Vagina (tissue), 2 donors: Measurements from ENCODE around the gene USH1C. TPM values are rescaled to one million over a fixed set of nuclear protein-coding genes. Genes with fewer than 3 reads are reported as not detected.

Experiments used
- DNase-seq, 2 donors: peaks; one replicate each; pipeline ENCODE4 v3.0.0-alpha.2; 2017; ENCODE audit errors: extremely low spot score in 2 of 2
- H3K27ac ChIP-seq: fragments of 200-600 bp; sonication (generic); one replicate; pipeline ENCODE4 v1.5.1; 2019
- H3K27me3 ChIP-seq: fragments of 200-600 bp; sonication (generic); one replicate; pipeline ENCODE4 v1.5.1; 2019
- H3K36me3 ChIP-seq, 2 donors: fragments of 200-600 bp; sonication (generic); one replicate each; pipeline ENCODE4 v1.5.1; 2017 to 2019
- H3K4me1 ChIP-seq: fragments of 200-600 bp; sonication (generic); one replicate; pipeline ENCODE4 v1.5.1; 2019
- H3K4me3 ChIP-seq, 2 donors: fragments of 200-600 bp; sonication (generic); 1 replicate in 1 of 2; 2 replicates in 1 of 2; pipeline ENCODE4 v1.5.1; 2016 to 2019
- H3K9me3 ChIP-seq: fragments of 200-600 bp; sonication (generic); one replicate; pipeline ENCODE4 v1.5.1; 2019
- POLR2A ChIP-seq, 2 donors: fragments of 450-650 bp; IDR thresholded peaks; one replicate each; pipeline ENCODE4 v1.6.1; 2017; ENCODE audit warnings: antibody characterized with exemption in 2 of 2, mild to moderate bottlenecking in 2 of 2, moderate library complexity in 2 of 2
- POLR2AphosphoS5 ChIP-seq, 2 donors: sonication (generic); formaldehyde crosslinking; IDR thresholded peaks; one replicate each; pipeline ENCODE4 v1.9.0; 2017; ENCODE audit warnings: antibody characterized with exemption in 2 of 2, mild to moderate bottlenecking in 2 of 2, low read depth in 1 of 2; ENCODE audit not compliant: insufficient read depth in 1 of 2
- intact Hi-C: fragments of 100-400 bp; cut with DNase I; formaldehyde crosslinking; loops from one replicate; pipeline ENCODE4 v1.15.1; 2023
- total RNA-seq: library from RNA; depleted of rRNA; stranded (reverse); fragments of >200 nt; gene quantifications from one replicate; pipeline ENCODE4 v1.2.3, GENCODE V29; 2016
- TF ChIP-seq, protein P1 (sequence below), 3 experiments: fragments of 450-650 bp in 2 of 3; fragments of 200-600 bp in 1 of 3; sonication (generic) in 1 of 3; IDR thresholded peaks; one replicate each; pipeline ENCODE4 v1.5.1; 2017 to 2019; ENCODE audit warnings: antibody characterized with exemption in 3 of 3, mild to moderate bottlenecking in 2 of 3, moderate library complexity in 2 of 3

The USH1C gene
- total RNA-seq, 1 donor from 2014 or later = not detected

DNA sequence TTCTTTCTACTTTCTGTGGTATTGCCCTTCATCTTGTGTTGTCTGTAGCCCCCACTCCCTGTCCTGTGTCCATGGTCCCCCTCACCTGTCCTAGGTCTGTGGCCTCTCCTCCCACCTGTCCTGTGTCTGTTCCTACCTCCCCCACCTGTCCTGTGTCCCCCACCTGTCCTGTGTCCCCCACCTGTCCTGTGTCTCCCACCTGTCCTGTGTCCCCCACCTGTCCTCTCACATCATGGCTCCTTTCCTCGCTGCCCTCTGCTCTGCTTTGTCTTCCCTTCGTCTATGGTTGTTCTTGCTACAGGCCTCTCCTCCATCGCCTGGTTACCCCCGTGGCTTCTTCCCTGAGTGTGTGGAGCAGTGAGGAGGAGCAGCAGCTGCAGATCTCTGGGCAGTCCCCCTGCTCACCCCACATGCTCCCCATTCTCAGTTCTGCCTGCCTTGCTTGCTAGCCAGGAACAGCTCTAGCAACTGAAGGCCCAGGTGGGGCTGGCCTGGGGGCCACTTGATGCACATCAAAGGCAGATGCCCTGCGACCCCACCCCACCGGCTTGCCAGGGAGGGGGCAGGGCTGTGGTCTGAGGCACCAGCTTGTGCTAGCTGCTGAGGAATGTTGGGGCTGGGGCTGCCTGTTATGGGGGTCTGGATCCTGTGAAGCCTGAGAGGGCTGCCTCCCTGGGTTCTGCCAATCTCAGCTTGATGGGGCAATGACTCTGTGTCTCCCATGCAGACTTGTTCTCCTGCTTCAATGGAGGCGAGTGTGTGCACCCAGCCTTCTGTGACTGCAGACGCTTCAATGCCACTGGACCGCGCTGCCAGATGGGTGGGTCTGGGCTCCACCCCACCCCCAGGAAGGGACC lies 8.4 kb upstream of the USH1C start:
- Histone ChIP-seq H3K36me3 (no peaks in the 10 kb centered on the region), H3K9me3 (no peaks in the 10 kb centered on the region), H3K27me3 (no peaks in the 10 kb centered on the region), H3K27ac (no peak overlapping the region), H3K4me3 (no peak overlapping the region), H3K4me1 (no peaks in the 10 kb centered on the region)
- no peak for DNase-seq
- intact Hi-C loops = no loop called here
- TF ChIP-seq, protein P1, sequence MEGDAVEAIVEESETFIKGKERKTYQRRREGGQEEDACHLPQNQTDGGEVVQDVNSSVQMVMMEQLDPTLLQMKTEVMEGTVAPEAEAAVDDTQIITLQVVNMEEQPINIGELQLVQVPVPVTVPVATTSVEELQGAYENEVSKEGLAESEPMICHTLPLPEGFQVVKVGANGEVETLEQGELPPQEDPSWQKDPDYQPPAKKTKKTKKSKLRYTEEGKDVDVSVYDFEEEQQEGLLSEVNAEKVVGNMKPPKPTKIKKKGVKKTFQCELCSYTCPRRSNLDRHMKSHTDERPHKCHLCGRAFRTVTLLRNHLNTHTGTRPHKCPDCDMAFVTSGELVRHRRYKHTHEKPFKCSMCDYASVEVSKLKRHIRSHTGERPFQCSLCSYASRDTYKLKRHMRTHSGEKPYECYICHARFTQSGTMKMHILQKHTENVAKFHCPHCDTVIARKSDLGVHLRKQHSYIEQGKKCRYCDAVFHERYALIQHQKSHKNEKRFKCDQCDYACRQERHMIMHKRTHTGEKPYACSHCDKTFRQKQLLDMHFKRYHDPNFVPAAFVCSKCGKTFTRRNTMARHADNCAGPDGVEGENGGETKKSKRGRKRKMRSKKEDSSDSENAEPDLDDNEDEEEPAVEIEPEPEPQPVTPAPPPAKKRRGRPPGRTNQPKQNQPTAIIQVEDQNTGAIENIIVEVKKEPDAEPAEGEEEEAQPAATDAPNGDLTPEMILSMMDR (IDR thresholded peaks at IDR 0.05) = no peak
- TF ChIP-seq POLR2A (IDR thresholded peaks at IDR 0.05) (no peak), POLR2AphosphoS5 (IDR thresholded peaks at IDR 0.05; ENCODE audit: insufficient read depth in 1 of 2, low read depth in 1 of 2) (no peak)

DNA sequence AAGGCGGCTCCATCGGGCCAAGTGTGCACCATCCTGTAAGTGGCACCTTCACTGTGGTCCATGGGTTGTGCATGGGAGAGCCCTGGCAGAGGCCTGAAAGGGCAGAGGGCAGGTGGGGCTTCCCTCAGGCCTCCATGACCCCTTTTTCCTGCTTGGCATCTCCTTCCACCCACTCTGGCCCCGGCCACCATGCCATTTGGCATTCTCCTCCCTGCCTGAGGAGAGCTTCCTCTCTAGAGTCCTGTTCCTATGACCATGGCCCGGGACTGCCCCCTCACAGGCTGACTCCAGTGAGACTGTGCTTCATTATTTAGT lies 7.8 kb upstream of the USH1C start:
- DNase-seq = no peak
- Histone ChIP-seq H3K27ac (no peak overlapping the region), H3K36me3 (no peaks in the 10 kb centered on the region), H3K27me3 (no peaks in the 10 kb centered on the region), H3K4me1 (no peaks in the 10 kb centered on the region), H3K9me3 (no peaks in the 10 kb centered on the region), H3K4me3 (no peak overlapping the region)
- no peak for TF ChIP-seq POLR2A (IDR thresholded peaks at IDR 0.05)
- TF ChIP-seq POLR2AphosphoS5 (IDR thresholded peaks at IDR 0.05; ENCODE audit: insufficient read depth in 1 of 2, low read depth in 1 of 2) = no peak
- TF ChIP-seq, protein P1 (IDR thresholded peaks at IDR 0.05) = no peak
- intact Hi-C loops = no loop called here

DNA sequence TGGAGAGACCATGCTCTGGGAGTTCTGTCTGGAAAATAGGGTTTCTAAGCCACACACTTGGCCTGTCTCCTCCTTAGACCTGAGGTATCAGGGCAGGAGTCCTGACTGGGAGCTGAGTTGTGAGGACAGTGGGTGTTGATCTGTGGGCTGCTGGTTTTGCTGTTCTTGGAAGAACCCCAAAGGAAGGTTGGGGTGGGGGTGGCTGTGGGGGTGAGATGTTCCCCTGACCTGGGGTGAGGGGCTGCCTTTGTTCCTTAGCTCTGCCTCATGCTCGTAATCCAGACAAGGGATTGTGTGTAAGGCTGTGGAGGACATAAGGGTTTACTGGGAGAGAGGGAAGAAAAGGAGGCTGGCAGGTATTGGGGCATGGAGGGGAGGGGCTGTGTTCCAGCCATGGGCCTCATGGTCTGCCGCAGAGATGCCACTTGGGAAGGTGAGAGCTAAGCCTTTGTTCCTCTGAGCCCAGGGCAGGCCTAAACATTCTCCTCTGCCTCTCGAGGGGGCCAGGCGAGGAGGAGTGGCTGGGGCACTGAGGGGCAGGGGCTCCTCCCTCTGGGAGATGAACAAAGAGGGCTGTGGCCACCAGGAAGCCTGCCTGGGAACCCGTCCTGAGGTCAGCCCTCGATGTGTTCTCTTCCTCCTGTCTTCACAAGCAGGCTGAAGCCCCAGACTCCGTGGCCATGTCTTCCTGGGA lies 7.3 kb upstream of the USH1C start:
- H3K27ac ChIP-seq = no peak overlapping the region
- no peaks in the 10 kb centered on the region for H3K4me1 ChIP-seq
- no peak for TF ChIP-seq POLR2AphosphoS5 (IDR thresholded peaks at IDR 0.05; ENCODE audit: insufficient read depth in 1 of 2, low read depth in 1 of 2)
- TF ChIP-seq, protein P1 (IDR thresholded peaks at IDR 0.05) = no peak
- no peak for TF ChIP-seq POLR2A (IDR thresholded peaks at IDR 0.05)
- H3K36me3 ChIP-seq = no peaks in the 10 kb centered on the region
- intact Hi-C loops = no loop called here
- no peaks in the 10 kb centered on the region for H3K9me3 ChIP-seq
- no peaks in the 10 kb centered on the region for H3K27me3 ChIP-seq
- no peak for DNase-seq
- no peak overlapping the region for H3K4me3 ChIP-seq

DNA sequence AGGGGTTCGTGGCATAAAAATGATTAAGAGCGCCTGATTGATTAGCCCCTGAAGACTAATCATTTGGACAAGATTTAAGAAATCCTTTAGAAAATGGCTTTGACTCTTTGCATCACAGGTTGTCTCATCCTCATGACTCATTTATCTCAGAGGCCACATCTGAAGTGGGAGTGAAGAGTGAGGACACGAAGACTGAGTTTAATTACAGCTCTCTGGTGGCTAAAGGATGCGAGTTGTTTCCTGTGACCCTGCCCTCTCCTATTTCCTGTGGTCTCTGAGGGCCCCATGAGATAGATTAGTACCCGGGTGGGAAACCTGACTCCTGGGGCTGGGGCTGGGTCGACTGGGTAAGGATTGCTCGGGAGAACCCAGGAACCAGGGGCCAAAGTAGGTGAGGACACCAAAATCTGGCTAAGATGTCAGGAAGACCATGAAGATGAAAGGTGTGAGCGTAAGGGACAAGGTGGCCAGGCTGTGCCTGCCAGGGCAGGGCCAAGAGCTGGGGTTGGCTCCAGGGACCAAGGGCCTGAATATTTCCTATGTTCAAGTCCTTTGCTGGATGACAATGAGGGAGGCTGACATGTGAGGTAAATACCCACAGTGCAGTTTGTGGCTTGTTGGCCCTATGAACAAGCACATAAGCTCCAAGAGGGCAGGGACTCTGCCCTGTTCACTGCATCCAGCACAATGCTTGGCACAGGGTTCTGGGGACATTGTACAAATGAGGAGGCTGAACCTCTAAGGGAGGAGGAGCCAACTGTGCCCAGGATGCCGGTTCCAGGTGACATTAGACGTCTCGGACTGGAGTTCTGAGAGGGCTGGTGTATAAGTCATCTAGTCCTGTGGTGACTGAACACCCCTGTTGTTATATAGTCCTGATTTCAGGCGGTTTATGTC lies 6.5 kb upstream of the USH1C start:
- H3K4me3 ChIP-seq = no peak overlapping the region
- H3K36me3 ChIP-seq = no peaks in the 10 kb centered on the region
- H3K4me1 ChIP-seq = no peaks in the 10 kb centered on the region
- DNase-seq = no peak
- no peaks in the 10 kb centered on the region for H3K9me3 ChIP-seq
- H3K27ac ChIP-seq = no peak overlapping the region
- TF ChIP-seq POLR2A (IDR thresholded peaks at IDR 0.05) (no peak), POLR2AphosphoS5 (IDR thresholded peaks at IDR 0.05; ENCODE audit: insufficient read depth in 1 of 2, low read depth in 1 of 2) (no peak)
- TF ChIP-seq, protein P1 (IDR thresholded peaks at IDR 0.05) = no peak
- H3K27me3 ChIP-seq = no peaks in the 10 kb centered on the region
- intact Hi-C loops = no loop called here
